HepG2 (cell line): Measurements from ENCODE around the gene SMTNL1. TPM values are rescaled to one million over a fixed set of nuclear protein-coding genes. Genes with fewer than 3 reads are reported as not detected.

Experiments
- EEA1 ChIP-seq: sonication (generic); formaldehyde crosslinking; IDR thresholded peaks from 2 replicates; pipeline ENCODE4 v1.5.1; 2020; ENCODE audit warnings: mild to moderate bottlenecking, missing genetic modification reagents, borderline replicate concordance
- GTF2F1 ChIP-seq: fragments of 150-350 bp; IDR thresholded peaks from 2 replicates; pipeline ENCODE4 v1.6.1; 2014; ENCODE audit warnings: low read length
- KDM6A ChIP-seq: IDR thresholded peaks from 2 replicates; pipeline ENCODE4 v1.6.1; 2016; ENCODE audit warnings: low read depth
- RFX3 ChIP-seq: IDR thresholded peaks from 2 replicates; pipeline ENCODE4 v1.6.1; 2016; ENCODE audit warnings: missing biosample characterization, missing genetic modification reagents
- SUZ12 ChIP-seq: fragments of 150-350 bp; IDR thresholded peaks from 2 replicates; pipeline ENCODE4 v1.6.1; 2014; ENCODE audit warnings: low read depth, low read length
- UBTF ChIP-seq: sonication (generic); formaldehyde crosslinking; IDR thresholded peaks from 2 replicates; pipeline ENCODE4 v1.4.0; 2020; ENCODE audit warnings: mild to moderate bottlenecking, missing genetic modification reagents
- ZBTB49 ChIP-seq: sonication (generic); formaldehyde crosslinking; IDR thresholded peaks from 2 replicates; pipeline ENCODE4 v1.4.0; 2020; ENCODE audit warnings: missing genetic modification reagents, borderline replicate concordance
- ZNF282 ChIP-seq: fragments of 450-650 bp; IDR thresholded peaks from 2 replicates; pipeline ENCODE4 v1.6.1; 2018; ENCODE audit not compliant: partially characterized antibody
- ZNF431 ChIP-seq: sonication (generic); formaldehyde crosslinking; IDR thresholded peaks from 2 replicates; pipeline ENCODE4 v1.9.0; 2022; ENCODE audit warnings: missing genetic modification reagents, low read depth, mild to moderate bottlenecking, borderline replicate concordance
- ZNF749 ChIP-seq: sonication (generic); formaldehyde crosslinking; IDR thresholded peaks from 2 replicates; pipeline ENCODE4 v1.8.0; 2022; ENCODE audit warnings: mild to moderate bottlenecking, missing genetic modification reagents, moderate library complexity, borderline replicate concordance
- ZNF773 ChIP-seq: sonication (generic); formaldehyde crosslinking; IDR thresholded peaks from 2 replicates; pipeline ENCODE4 v1.4.0; 2020; ENCODE audit warnings: missing genetic modification reagents, borderline replicate concordance
- ZSCAN29 ChIP-seq: sonication (generic); formaldehyde crosslinking; conservative IDR thresholded peaks from 2 replicates; pipeline ENCODE4 v1.4.0; 2020; ENCODE audit warnings: mild to moderate bottlenecking, missing genetic modification reagents
- polyA plus RNA-seq, 8 experiments: library from polyadenylated mRNA; depleted of rRNA in 3 of 8; stranded (reverse) in 7 of 8; unstranded in 1 of 8; fragments of >200 nt; fragmentation: Illumina TruSeq in 4 of 8; extraction: Trizol in 4 of 8; gene quantifications; 2 replicates each; pipeline versions ENCODE4 v1.2.1 to v1.2.3, GENCODE V29; 2011 to 2016; ENCODE audit warnings: low read depth in 4 of 8, missing spikeins in 1 of 8, mixed read lengths in 1 of 8; ENCODE audit not compliant: insufficient read depth in 1 of 8
- total RNA-seq, 5 experiments: library from RNA; depleted of rRNA; stranded (reverse); fragments of >200 nt; fragmentation: Illumina TruSeq; extraction: Trizol; gene quantifications; 2 replicates each; pipeline ENCODE4 v1.2.3, GENCODE V29; 2016; ENCODE audit warnings: low read depth in 1 of 5
- TF ChIP-seq, protein P1 (sequence below): sonication (generic); formaldehyde crosslinking; IDR thresholded peaks from 2 replicates; pipeline ENCODE4 v1.4.0; 2020; ENCODE audit warnings: missing genetic modification reagents
- TF ChIP-seq, protein P2 (sequence below), 2 experiments: sonication (generic) in 1 of 2; formaldehyde crosslinking in 1 of 2; IDR thresholded peaks; 2 replicates each; pipeline versions ENCODE4 v1.4.0 to v1.6.1; 2018 to 2020; ENCODE audit warnings: missing genetic modification reagents in 2 of 2, borderline replicate concordance in 1 of 2, low read depth in 1 of 2, mild to moderate bottlenecking in 1 of 2, missing biosample characterization in 1 of 2
- TF ChIP-seq, protein P3 (sequence below): sonication (generic); formaldehyde crosslinking; conservative IDR thresholded peaks from 2 replicates; pipeline ENCODE4 v1.4.0; 2020; ENCODE audit warnings: missing genetic modification reagents

SMTNL1 gene
- total and polyA plus RNA-seq, 2 of the 13 experiments (the other 11 are each of a cell fraction or from before 2014, with no cell fraction given): 0.04 TPM; not detected in 1

- TF ChIP-seq, protein P1, sequence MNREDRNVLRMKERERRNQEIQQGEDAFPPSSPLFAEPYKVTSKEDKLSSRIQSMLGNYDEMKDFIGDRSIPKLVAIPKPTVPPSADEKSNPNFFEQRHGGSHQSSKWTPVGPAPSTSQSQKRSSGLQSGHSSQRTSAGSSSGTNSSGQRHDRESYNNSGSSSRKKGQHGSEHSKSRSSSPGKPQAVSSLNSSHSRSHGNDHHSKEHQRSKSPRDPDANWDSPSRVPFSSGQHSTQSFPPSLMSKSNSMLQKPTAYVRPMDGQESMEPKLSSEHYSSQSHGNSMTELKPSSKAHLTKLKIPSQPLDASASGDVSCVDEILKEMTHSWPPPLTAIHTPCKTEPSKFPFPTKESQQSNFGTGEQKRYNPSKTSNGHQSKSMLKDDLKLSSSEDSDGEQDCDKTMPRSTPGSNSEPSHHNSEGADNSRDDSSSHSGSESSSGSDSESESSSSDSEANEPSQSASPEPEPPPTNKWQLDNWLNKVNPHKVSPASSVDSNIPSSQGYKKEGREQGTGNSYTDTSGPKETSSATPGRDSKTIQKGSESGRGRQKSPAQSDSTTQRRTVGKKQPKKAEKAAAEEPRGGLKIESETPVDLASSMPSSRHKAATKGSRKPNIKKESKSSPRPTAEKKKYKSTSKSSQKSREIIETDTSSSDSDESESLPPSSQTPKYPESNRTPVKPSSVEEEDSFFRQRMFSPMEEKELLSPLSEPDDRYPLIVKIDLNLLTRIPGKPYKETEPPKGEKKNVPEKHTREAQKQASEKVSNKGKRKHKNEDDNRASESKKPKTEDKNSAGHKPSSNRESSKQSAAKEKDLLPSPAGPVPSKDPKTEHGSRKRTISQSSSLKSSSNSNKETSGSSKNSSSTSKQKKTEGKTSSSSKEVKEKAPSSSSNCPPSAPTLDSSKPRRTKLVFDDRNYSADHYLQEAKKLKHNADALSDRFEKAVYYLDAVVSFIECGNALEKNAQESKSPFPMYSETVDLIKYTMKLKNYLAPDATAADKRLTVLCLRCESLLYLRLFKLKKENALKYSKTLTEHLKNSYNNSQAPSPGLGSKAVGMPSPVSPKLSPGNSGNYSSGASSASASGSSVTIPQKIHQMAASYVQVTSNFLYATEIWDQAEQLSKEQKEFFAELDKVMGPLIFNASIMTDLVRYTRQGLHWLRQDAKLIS (CRISPR knock-in tag): 0 out of 2 replicates have a peak, but pooled peaks have one; percentile 35
- TF ChIP-seq ZNF749 (CRISPR knock-in tag) (peak; percentile 59; the same call in 1 of the 2 replicates), SUZ12 (no peak), KDM6A (CRISPR knock-in tag) (no peak), GTF2F1 (no peak), UBTF (CRISPR knock-in tag) (peak; percentile 50), ZNF431 (CRISPR knock-in tag) (0 out of 2 replicates have a peak, but pooled peaks have one; percentile 27), ZSCAN29 (CRISPR knock-in tag) (0 out of 2 replicates have a peak, but pooled peaks have one; percentile 78), ZNF773 (CRISPR knock-in tag) (no peak), EEA1 (no peak), ZBTB49 (no peak), RFX3 (CRISPR knock-in tag) (no peak), ZNF282 (no peak)
- TF ChIP-seq, protein P2, sequence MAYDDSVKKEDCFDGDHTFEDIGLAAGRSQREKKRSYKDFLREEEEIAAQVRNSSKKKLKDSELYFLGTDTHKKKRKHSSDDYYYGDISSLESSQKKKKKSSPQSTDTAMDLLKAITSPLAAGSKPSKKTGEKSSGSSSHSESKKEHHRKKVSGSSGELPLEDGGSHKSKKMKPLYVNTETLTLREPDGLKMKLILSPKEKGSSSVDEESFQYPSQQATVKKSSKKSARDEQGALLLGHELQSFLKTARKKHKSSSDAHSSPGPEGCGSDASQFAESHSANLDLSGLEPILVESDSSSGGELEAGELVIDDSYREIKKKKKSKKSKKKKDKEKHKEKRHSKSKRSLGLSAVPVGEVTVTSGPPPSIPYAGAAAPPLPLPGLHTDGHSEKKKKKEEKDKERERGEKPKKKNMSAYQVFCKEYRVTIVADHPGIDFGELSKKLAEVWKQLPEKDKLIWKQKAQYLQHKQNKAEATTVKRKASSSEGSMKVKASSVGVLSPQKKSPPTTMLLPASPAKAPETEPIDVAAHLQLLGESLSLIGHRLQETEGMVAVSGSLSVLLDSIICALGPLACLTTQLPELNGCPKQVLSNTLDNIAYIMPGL (CRISPR knock-in tag; IDR thresholded peaks at IDR 0.05; ENCODE audit: borderline replicate concordance in 1 of 2, low read depth in 1 of 2): peak; percentile 33 to 43; a peak in 2 of 4 replicates
- TF ChIP-seq, protein P3, sequence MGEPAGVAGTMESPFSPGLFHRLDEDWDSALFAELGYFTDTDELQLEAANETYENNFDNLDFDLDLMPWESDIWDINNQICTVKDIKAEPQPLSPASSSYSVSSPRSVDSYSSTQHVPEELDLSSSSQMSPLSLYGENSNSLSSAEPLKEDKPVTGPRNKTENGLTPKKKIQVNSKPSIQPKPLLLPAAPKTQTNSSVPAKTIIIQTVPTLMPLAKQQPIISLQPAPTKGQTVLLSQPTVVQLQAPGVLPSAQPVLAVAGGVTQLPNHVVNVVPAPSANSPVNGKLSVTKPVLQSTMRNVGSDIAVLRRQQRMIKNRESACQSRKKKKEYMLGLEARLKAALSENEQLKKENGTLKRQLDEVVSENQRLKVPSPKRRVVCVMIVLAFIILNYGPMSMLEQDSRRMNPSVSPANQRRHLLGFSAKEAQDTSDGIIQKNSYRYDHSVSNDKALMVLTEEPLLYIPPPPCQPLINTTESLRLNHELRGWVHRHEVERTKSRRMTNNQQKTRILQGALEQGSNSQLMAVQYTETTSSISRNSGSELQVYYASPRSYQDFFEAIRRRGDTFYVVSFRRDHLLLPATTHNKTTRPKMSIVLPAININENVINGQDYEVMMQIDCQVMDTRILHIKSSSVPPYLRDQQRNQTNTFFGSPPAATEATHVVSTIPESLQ (CRISPR knock-in tag): no peak
Measured at GRCh38 chr11:57515332-57516060, 21.9 kb upstream of the SMTNL1 start, which contains the start of gene SLC43A1 (continued).
